GM23248 (cell line): ENCODE results near the gene CPT1C. TPM values are rescaled to one million over a fixed set of nuclear protein-coding genes. Genes with fewer than 3 reads are reported as not detected.

Source experiments
- DNase-seq: peaks from one replicate; pipeline ENCODE4 v3.0.0-alpha.2; 2015
- H2AFZ ChIP-seq: fragments of 200-600 bp; sonication (generic); 2 replicates; pipeline ENCODE4 v1.6.1; 2016; ENCODE audit warnings: antibody characterized with exemption
- H3F3A ChIP-seq: fragments of 200-600 bp; sonication (generic); 2 replicates; pipeline ENCODE4 v1.6.1; 2016; ENCODE audit warnings: mild to moderate bottlenecking, antibody characterized with exemption, mixed run types; ENCODE audit not compliant: insufficient read depth
- H3K27ac ChIP-seq: fragments of 200-600 bp; sonication (generic); 2 replicates; pipeline ENCODE4 v1.5.1; 2016; ENCODE audit warnings: mild to moderate bottlenecking
- H3K27me3 ChIP-seq: fragments of 200-600 bp; sonication (generic); replicated peaks from 2 replicates; pipeline ENCODE4 v1.6.1; 2016; ENCODE audit warnings: mild to moderate bottlenecking; ENCODE audit not compliant: insufficient read depth
- H3K36me3 ChIP-seq: fragments of 200-600 bp; sonication (generic); 2 replicates; pipeline ENCODE4 v1.6.1; 2016; ENCODE audit warnings: low read depth, mild to moderate bottlenecking
- H3K4me1 ChIP-seq: fragments of 200-600 bp; sonication (generic); 2 replicates; pipeline ENCODE4 v1.6.1; 2016; ENCODE audit warnings: mild to moderate bottlenecking; ENCODE audit not compliant: insufficient read depth
- H3K4me2 ChIP-seq: fragments of 200-600 bp; sonication (generic); one replicate; pipeline ENCODE4 v1.6.1; 2016; ENCODE audit warnings: mild to moderate bottlenecking; ENCODE audit not compliant: unreplicated experiment
- H3K4me3 ChIP-seq: fragments of 200-600 bp; sonication (generic); 2 replicates; pipeline ENCODE4 v1.5.1; 2016; ENCODE audit warnings: mild to moderate bottlenecking
- H3K79me2 ChIP-seq: fragments of 200-600 bp; sonication (generic); 2 replicates; pipeline ENCODE4 v1.6.1; 2016; ENCODE audit warnings: mild to moderate bottlenecking; ENCODE audit not compliant: insufficient read depth
- H3K9ac ChIP-seq: fragments of 200-600 bp; sonication (generic); 2 replicates; pipeline ENCODE4 v1.6.1; 2016; ENCODE audit warnings: mild to moderate bottlenecking
- H3K9me2 ChIP-seq: fragments of 200-600 bp; sonication (generic); 2 replicates; pipeline ENCODE4 v1.6.1; 2016; ENCODE audit warnings: mixed run types, mild to moderate bottlenecking, moderate library complexity; ENCODE audit not compliant: insufficient read depth
- H3K9me3 ChIP-seq: fragments of 200-600 bp; sonication (generic); one replicate; pipeline ENCODE4 v1.6.1; 2017; ENCODE audit warnings: low read depth
- H4K20me1 ChIP-seq: fragments of 200-600 bp; sonication (generic); 2 replicates; pipeline ENCODE4 v1.6.0; 2016; ENCODE audit not compliant: insufficient read depth
- EZH2 ChIP-seq: fragments of 200-600 bp; sonication (generic); IDR thresholded peaks from 2 replicates; pipeline ENCODE4 v1.6.1; 2018; ENCODE audit warnings: antibody characterized with exemption, mild to moderate bottlenecking; ENCODE audit not compliant: insufficient read depth, poor library complexity, severe bottlenecking
- EZH2phosphoT487 ChIP-seq: fragments of 200-600 bp; sonication (generic); IDR thresholded peaks from 2 replicates; pipeline ENCODE4 v1.6.1; 2018; ENCODE audit warnings: antibody characterized with exemption, moderate library complexity, mild to moderate bottlenecking, low read depth; ENCODE audit not compliant: insufficient read depth
- WGBS, 2 experiments: methylation state at CpG; one replicate each; pipeline ENCODE4 v1.1.6; 2015 to 2017; ENCODE audit warnings: low lambda C conversion rate in 2 of 2, low coverage in 1 of 2; ENCODE audit errors: missing lambda C conversion rate in 2 of 2; 5-methylcytosine and 5-hydroxymethylcytosine counted together
- in situ Hi-C: fragments of 300-500 bp; cut with MboI; formaldehyde crosslinking; loops from 2 replicates; pipeline ENCODE4 v1.15.0; 2020
- polyA plus RNA-seq: library from polyadenylated mRNA; unstranded; fragments of >200 nt; fragmentation: Nextera tagmentation; extraction: Ambion mirVana; gene quantifications from 2 replicates; pipeline ENCODE4 v1.2.1, GENCODE V29; 2016
- total RNA-seq: library from RNA; depleted of rRNA; stranded (reverse); fragments of >200 nt; shearing (Covaris generic); gene quantifications from 2 replicates; pipeline ENCODE4 v1.2.3, GENCODE V29; 2014

Gene CPT1C
- total and polyA plus RNA-seq, 2 experiments from 2014 or later: 11.7 to 14.3 TPM

GRCh38 chr19:49739933-49740332 lies 49.0 kb downstream of the CPT1C start:
- 44 to 63% methylated on average over 7 to 10 of the region's 10 CpGs for WGBS, 2 experiments
- Histone ChIP-seq H3K4me3 (no peak overlapping the region), H3K4me2 (no peak overlapping the region), H3K79me2 (no peaks in the 10 kb centered on the region), H3K36me3 (no peaks in the 10 kb centered on the region), H4K20me1 (no peaks in the 10 kb centered on the region), H3F3A (no peaks in the 10 kb centered on the region), H3K27me3 (no peaks in the 10 kb centered on the region), H3K9ac (no peak overlapping the region), H2AFZ (no peak overlapping the region), H3K9me3 (no peaks in the 10 kb centered on the region), H3K27ac (no peak overlapping the region), H3K9me2 (no peaks in the 10 kb centered on the region), H3K4me1 (no peaks in the 10 kb centered on the region)
- in situ Hi-C loops: no loop called here
- TF ChIP-seq EZH2phosphoT487 (no peak), EZH2 (no peak)
- DNase-seq: no peak

GRCh38 chr19:49741210-49741844 lies 50.4 kb downstream of the CPT1C start:
- H3K4me2 ChIP-seq: no peak overlapping the region
- no peak overlapping the region for H3K9ac ChIP-seq
- DNase-seq: no peak
- H3K9me2 ChIP-seq: no peaks in the 10 kb centered on the region
- no peak overlapping the region for H2AFZ ChIP-seq
- no peaks in the 10 kb centered on the region for H3F3A ChIP-seq
- H3K79me2 ChIP-seq: no peaks in the 10 kb centered on the region
- no peaks in the 10 kb centered on the region for H4K20me1 ChIP-seq
- H3K27me3 ChIP-seq: no peaks in the 10 kb centered on the region
- no peaks in the 10 kb centered on the region for H3K36me3 ChIP-seq
- 75 to 76% methylated on average over 9 of the region's 9 CpGs for WGBS, 2 experiments
- no peak overlapping the region for H3K4me3 ChIP-seq
- H3K4me1 ChIP-seq: no peaks in the 10 kb centered on the region
- in situ Hi-C loops: no loop called here
- no peaks in the 10 kb centered on the region for H3K9me3 ChIP-seq
- TF ChIP-seq EZH2: no peak
- TF ChIP-seq EZH2phosphoT487: no peak
- no peak overlapping the region for H3K27ac ChIP-seq

GRCh38 chr19:49744946-49745381 lies 54.0 kb downstream of the CPT1C start:
- no peaks in the 10 kb centered on the region for H4K20me1 ChIP-seq
- no peaks in the 10 kb centered on the region for H3K36me3 ChIP-seq
- WGBS, 2 experiments: 88 to 89% methylated on average over 23 of the region's 23 CpGs
- TF ChIP-seq EZH2: no peak
- TF ChIP-seq EZH2phosphoT487: no peak
- H3K4me3 ChIP-seq: no peak overlapping the region
- no peak overlapping the region for H3K4me2 ChIP-seq
- no peaks in the 10 kb centered on the region for H3K79me2 ChIP-seq
- H3F3A ChIP-seq: peaks cover 5% of the 10 kb centered on the region; the same call in 1 of the 2 replicates
- H3K9me3 ChIP-seq: no peaks in the 10 kb centered on the region
- H3K9me2 ChIP-seq: no peaks in the 10 kb centered on the region
- in situ Hi-C loops: no loop called here
- H3K27ac ChIP-seq: no peak overlapping the region
- H3K4me1 ChIP-seq: peaks cover 3% of the 10 kb centered on the region; the same call in 1 of the 2 replicates
- H3K9ac ChIP-seq: no peak overlapping the region
- no peak for DNase-seq
- H2AFZ ChIP-seq: no peak overlapping the region
- H3K27me3 ChIP-seq: no peaks in the 10 kb centered on the region

GRCh38 chr19:49746206-49746958 lies 55.5 kb downstream of the CPT1C start:
- TF ChIP-seq EZH2phosphoT487 (no peak), EZH2 (no peak)
- DNase-seq: peak; percentile 29
- no peaks in the 10 kb centered on the region for H3K36me3 ChIP-seq
- H3K4me2 ChIP-seq: no peak overlapping the region
- H3K4me3 ChIP-seq: no peak overlapping the region
- peaks cover 5% of the 10 kb centered on the region; the same call in 1 of the 2 replicates for H3K4me1 ChIP-seq
- no peaks in the 10 kb centered on the region for H3K9me2 ChIP-seq
- H3K27me3 ChIP-seq: no peaks in the 10 kb centered on the region
- no peaks in the 10 kb centered on the region for H3K9me3 ChIP-seq
- H3K79me2 ChIP-seq: no peaks in the 10 kb centered on the region
- peaks cover 9% of the 10 kb centered on the region; the same call in 1 of the 2 replicates for H3F3A ChIP-seq
- H3K27ac ChIP-seq: no peak overlapping the region
- H3K9ac ChIP-seq: no peak overlapping the region
- 79 to 91% methylated on average over 30 to 52 of the region's 52 CpGs for WGBS, 2 experiments
- no peak overlapping the region for H2AFZ ChIP-seq
- in situ Hi-C loops: no loop called here
- no peaks in the 10 kb centered on the region for H4K20me1 ChIP-seq
